ENCODE data around the gene RC3H2. TPM values are rescaled to one million over a fixed set of nuclear protein-coding genes. Genes with fewer than 3 reads are reported as not detected.

RC3H2 gene
- total and polyA plus RNA-seq, 2 of the 8 experiments (the other 6 are each of a cell fraction or from before 2014, with no cell fraction given): 11.2 to 38.4 TPM

DNA sequence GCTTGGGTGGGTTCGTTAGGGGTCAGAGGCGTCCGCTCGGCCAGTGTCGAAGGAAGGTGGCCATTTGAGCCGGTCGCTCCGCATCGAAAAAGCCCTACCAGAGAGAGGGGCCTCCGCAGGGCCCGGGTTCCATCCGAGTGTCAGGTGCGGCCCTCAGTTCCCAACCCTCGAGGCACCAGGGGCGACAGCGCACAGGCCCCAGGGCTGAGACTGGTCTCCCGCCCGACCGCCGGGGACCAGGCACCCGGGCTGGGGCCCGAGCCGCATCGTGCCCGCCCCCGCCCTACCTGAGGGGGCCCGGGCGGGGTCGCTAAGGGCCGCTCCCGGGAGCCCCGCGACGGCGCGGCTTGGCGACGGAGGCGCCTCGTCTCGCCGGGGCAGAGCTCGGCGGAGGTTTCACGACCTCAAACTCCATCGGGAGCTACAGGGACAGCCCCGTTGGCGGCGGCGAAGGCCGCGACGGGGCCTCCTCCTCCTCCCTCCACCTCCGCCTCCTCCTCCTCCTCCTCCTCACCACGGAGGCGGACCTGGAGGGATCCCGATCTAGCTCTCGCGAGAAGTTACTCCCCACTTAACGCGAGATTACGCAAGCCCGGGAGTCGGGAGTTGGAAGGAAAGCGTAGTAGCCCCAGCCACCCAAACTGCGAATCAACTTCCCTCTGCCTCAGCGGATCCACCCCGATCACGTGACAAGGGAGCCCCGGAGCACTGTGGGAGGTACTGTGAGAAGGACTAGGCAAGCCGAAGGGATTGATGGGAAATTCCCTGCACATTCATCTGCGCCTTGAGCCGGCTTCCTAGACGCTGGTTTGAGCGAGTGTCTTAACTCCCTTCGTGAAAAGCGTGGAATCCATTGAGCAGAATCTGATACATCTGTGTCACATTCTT is at the start of gene RC3H2 (continued):
- TF ChIP-seq EZH2 (IDR thresholded peaks at IDR 0.05; ENCODE audit: low read depth, low read length, severe bottlenecking) (no peak), KDM1A (IDR thresholded peaks at IDR 0.05; ENCODE audit: borderline replicate concordance, low read length) (peak; percentile 91), EGR1 (IDR thresholded peaks at IDR 0.05; ENCODE audit: borderline replicate concordance, low read depth, low read length) (peak; percentile 71; the same call in 1 of the 2 replicates)
